ENCODE measurements around the gene GTF3A. TPM values are rescaled to one million over a fixed set of nuclear protein-coding genes. Genes with fewer than 3 reads are reported as not detected.

Gene GTF3A
- total and polyA plus RNA-seq, 2 of the 8 experiments (the other 6 are each of a cell fraction or from before 2014, with no cell fraction given): 41.6 to 96.5 TPM

- TF ChIP-seq SAP30 (IDR thresholded peaks at IDR 0.05; ENCODE audit: insufficient read depth, insufficient replicate concordance, low read length) (no peak), ATF2 (IDR thresholded peaks at IDR 0.05; ENCODE audit: low read length) (no peak), HDAC2 (IDR thresholded peaks at IDR 0.05; ENCODE audit: borderline replicate concordance in 1 of 2, low read depth in 2 of 2, low read length in 2 of 2) (no peak), CHD7 (IDR thresholded peaks at IDR 0.05; ENCODE audit: insufficient replicate concordance, low read length) (no peak), RBBP5 (IDR thresholded peaks at IDR 0.05; ENCODE audit: borderline replicate concordance, low read depth, low read length) (no peak), CHD1 (IDR thresholded peaks at IDR 0.05; ENCODE audit: low read depth, low read length) (no peak), EP300 (IDR thresholded peaks at IDR 0.05; ENCODE audit: borderline replicate concordance in 1 of 2, low read depth in 2 of 2, low read length in 2 of 2) (no peak)
These were observed 32.9 kb upstream of the GTF3A start (continued) for GRCh38 chr13:27391471-27391870.
